GM13977 (cell line): ENCODE measurements around the gene TPD52L2.

ENCODE experiments used
- DNase-seq: peaks from one replicate; pipeline ENCODE4 v3.0.0; 2012; ENCODE audit warnings: low spot score
- in situ Hi-C: fragments of 300-500 bp; cut with MboI; formaldehyde crosslinking; loops from one replicate; pipeline ENCODE4 v1.12.0; 2022; ENCODE audit warnings: low sequenced_read_pairs, low pct_unique_long_range_greater_than_20kb, mixed read lengths, inconsistent platforms; ENCODE audit not compliant: unreplicated experiment
- TF ChIP-seq, protein P1 (sequence below): IDR thresholded peaks from 2 replicates; pipeline ENCODE4 v1.5.1; 2012; ENCODE audit warnings: mild to moderate bottlenecking, control low read depth; ENCODE audit not compliant: insufficient read depth; ENCODE audit errors: extremely low read depth, missing control alignments

The TPD52L2 gene

DNA sequence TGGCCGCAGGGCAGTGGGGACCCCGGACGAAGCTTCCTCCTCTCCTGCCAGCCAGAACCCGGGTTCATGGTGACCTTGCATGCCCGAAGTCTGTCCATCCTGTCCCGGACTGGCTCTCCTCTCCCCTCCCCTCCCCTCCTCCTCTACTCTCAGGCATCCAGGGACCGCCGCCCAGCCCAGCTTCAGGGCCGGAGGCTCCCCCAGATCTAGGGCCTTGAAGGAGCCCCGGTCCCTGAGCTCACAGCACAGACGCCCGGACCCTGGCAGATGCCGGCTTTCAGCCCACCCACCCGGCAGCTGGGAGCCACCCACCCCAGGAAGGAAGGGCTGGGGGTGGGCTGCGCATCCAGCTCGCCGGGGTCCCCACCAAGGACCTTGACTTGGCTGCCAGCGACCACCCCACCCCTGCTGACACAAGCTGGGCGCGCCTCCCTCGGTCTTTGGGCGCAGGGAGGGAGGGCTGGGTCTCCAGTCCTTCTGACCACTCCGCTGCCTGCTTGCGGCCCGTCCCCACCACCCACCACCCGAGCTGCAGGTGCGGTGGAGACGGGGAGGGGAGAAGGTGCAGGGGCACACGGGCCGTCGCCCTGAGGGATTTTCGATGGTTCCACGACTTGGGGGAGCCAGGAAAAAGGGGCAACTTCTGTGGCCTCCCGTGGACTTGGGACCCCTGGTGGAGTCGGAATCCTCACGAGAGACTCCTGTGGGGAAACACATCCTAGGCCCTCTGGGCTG is 9.5 kb upstream of the TPD52L2 start:
- peak; percentile 28 for DNase-seq
- in situ Hi-C loops: loop anchor here (5.0 kb wide), 1 partner anchor 148 kb away; the partner anchor contains the start of genes ARFRP1 and ZGPAT
- TF ChIP-seq, protein P1, sequence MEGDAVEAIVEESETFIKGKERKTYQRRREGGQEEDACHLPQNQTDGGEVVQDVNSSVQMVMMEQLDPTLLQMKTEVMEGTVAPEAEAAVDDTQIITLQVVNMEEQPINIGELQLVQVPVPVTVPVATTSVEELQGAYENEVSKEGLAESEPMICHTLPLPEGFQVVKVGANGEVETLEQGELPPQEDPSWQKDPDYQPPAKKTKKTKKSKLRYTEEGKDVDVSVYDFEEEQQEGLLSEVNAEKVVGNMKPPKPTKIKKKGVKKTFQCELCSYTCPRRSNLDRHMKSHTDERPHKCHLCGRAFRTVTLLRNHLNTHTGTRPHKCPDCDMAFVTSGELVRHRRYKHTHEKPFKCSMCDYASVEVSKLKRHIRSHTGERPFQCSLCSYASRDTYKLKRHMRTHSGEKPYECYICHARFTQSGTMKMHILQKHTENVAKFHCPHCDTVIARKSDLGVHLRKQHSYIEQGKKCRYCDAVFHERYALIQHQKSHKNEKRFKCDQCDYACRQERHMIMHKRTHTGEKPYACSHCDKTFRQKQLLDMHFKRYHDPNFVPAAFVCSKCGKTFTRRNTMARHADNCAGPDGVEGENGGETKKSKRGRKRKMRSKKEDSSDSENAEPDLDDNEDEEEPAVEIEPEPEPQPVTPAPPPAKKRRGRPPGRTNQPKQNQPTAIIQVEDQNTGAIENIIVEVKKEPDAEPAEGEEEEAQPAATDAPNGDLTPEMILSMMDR: no peak

DNA sequence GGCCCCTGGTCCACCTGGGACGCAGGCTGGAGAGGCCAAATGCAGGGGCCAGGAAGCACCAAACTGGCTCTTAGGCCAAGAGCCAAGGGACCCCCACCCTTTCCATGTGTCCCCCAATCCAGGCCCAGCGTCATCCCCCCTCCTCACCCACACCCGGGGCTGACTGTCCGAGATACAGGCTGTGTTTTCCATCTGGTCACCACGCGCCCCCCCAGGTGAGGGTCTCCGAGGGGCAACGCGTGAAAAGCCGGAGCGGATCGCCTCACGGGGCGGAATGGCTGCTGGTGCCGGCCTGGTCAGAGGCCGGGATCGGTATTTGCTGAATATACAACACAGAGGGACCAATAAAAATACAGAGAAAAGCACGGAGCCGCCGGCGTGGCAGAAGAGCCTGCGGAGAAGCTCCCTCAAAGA is 9.0 kb upstream of the TPD52L2 start:
- TF ChIP-seq, protein P1: no peak
- in situ Hi-C loops: loop anchor here (5.0 kb wide), 1 partner anchor 149 kb away; the partner anchor contains the start of genes ARFRP1 and ZGPAT
- peak; percentile 25 for DNase-seq

DNA sequence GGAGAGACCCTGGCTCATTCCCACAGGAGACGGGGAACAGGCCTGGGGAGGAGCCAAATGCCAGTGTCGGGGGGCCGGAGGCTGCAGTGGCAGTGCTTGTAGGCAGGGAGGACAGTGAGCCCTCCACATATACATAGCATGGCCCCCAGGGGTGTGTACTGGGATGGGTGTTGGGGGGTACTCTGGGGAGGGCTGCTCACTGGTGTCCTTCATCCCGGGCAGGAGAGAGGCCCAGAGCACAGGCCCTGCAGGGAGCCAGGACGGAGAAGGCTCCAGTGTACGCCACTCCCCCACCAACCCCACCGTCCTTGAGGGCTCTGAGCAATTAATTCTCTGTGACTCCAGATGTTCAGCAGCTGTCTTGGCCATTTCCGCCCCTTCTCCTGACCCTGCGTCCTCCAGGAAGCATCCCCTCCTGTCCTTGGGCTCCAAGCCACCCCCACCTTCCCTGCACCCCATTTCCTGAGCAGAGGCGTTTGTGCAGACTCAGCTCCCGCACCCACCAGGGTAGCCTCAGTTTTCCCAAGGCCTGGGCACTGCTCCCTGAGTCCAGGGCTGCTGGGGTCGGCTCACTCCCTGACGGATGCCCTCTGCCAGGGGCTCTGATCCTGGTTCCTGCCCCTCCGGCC is 7.2 kb upstream of the TPD52L2 start:
- in situ Hi-C loops: loop anchor here (5.0 kb wide), 1 partner anchor 151 kb away; the partner anchor contains the start of genes ARFRP1 and ZGPAT
- peak; percentile 29 for DNase-seq
- TF ChIP-seq, protein P1: no peak

DNA sequence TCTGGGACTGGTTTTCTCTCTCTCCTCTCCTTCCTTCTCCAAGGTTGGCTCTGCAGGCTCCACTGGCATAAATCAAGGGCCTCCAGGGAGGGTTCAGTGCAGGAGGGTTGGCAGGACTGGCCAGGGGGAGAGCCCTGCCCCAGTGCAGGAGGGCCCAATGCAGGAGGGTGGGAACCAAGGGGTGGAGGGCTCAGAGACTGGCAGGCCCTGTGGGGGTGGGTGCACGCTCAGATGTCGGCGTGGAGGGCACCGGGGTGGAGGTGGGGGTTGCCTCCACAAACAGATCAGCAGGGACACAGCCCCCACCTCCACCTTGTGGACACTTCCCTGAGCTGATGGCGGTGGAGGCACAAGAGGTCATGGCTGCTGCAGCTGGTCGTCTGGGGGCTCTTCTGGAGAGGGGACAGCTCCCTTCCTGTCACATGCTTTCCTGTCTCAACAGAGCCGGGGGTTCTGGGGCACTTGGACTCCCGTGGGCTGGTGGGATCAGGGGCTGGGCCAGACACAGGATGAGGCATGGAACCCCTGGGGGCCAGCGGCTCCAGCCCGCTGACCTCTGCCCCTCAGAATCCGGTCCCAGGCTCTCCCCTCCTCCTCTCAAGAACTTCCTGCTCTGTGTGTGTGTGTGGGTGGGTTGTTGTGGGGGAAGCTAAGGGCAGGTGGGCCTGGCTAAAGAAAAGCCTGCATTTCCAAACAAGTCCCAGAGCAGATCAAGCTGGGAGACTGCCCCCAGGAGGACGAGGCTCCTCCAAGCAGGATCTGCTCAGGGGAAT is 6.5 kb upstream of the TPD52L2 start:
- in situ Hi-C loops: loop anchor here (5.0 kb wide), 1 partner anchor 151 kb away; the partner anchor contains the start of genes ARFRP1 and ZGPAT
- peak; percentile 69 for DNase-seq
- TF ChIP-seq, protein P1: no peak

DNA sequence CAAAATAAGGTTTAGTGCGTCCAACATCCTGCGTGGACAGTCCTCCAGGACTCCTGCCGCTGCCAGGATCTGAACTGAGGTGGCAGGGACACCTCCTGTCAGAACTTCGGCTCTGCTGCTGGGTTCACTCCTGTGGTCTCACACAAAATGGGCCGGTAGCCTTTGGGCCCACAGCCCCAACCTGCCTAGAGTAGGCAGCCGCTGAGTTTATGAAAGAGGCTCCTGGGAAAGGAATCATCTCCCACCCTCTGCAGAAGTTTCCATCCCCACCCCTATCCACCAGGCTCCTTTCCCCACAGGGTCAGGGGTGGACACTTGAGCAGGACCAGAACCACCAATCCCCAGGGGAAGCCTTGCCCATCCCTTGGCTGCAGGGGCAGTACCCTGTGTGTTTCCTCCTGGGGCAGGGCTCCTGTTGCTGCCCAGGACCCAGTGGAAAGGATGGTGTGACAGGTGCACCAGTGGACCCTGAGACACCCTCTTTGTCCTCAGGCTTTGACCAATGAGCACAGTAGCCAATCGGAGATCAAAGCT is 5.8 kb upstream of the TPD52L2 start:
- peak; percentile 26 for DNase-seq
- TF ChIP-seq, protein P1: no peak
- in situ Hi-C loops: loop anchor here (5.0 kb wide), 1 partner anchor 152 kb away; the partner anchor contains the start of genes ARFRP1 and ZGPAT
